GM12891 (cell line): ENCODE data around the gene TSPO2.

Experiments used
- DNase-seq: peaks from one replicate; pipeline ENCODE4 v3.0.0; 2011; ENCODE audit warnings: low spot score; ENCODE audit not compliant: insufficient read length
- FAIRE-seq: peaks from 2 replicates; lab custom pipeline; 2011; peaks lifted over from hg19 to GRCh38; lab: Jason Lieb, UNC
- PAX5 ChIP-seq: IDR thresholded peaks from 2 replicates; pipeline ENCODE4 v1.6.1; 2011; ENCODE audit warnings: low read length, moderate library complexity, mild to moderate bottlenecking; ENCODE audit not compliant: insufficient read depth, severe bottlenecking
- POLR2A ChIP-seq: IDR thresholded peaks from 2 replicates; pipeline ENCODE4 v1.6.1; 2011; ENCODE audit warnings: low read depth, low read length, control low read depth
- POLR2AphosphoS5 ChIP-seq: IDR thresholded peaks from 2 replicates; pipeline ENCODE4 v1.6.1; 2011; ENCODE audit warnings: low read depth, low read length, control low read depth
- POU2F2 ChIP-seq: IDR thresholded peaks from 2 replicates; pipeline ENCODE4 v1.6.1; 2011; ENCODE audit warnings: low read depth, mild to moderate bottlenecking, control low read depth, low read length, moderate library complexity
- SPI1 ChIP-seq: IDR thresholded peaks from 2 replicates; pipeline ENCODE4 v1.6.1; 2011; ENCODE audit warnings: low read depth, low read length, control low read depth
- TAF1 ChIP-seq: IDR thresholded peaks from 2 replicates; pipeline ENCODE4 v1.6.1; 2011; ENCODE audit warnings: low read depth, low read length, control low read depth

Gene TSPO2

DNA sequence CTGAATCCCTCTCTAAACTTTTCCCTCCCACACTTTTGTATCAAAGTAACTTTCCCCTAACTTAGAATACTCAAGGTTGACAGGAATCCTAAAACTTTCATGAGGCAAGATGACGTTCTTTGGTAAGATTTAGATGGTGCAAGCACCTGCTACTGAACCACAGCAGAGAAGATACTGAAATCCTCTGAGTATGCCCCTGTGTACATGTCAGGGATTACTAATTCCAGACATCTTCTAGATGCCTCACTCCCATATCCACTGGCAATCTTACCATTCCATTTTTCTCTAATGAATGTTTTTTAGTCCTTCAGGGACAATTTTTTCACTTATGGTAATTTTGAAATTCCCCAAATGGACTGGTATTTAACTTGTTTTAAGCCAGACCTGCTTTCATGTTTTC lies 19.8 kb downstream of the TSPO2 start:
- no peak for FAIRE-seq
- DNase-seq = no peak
- TF ChIP-seq POLR2A (no peak), SPI1 (no peak), TAF1 (no peak), PAX5 (no peak), POU2F2 (no peak), POLR2AphosphoS5 (no peak)

DNA sequence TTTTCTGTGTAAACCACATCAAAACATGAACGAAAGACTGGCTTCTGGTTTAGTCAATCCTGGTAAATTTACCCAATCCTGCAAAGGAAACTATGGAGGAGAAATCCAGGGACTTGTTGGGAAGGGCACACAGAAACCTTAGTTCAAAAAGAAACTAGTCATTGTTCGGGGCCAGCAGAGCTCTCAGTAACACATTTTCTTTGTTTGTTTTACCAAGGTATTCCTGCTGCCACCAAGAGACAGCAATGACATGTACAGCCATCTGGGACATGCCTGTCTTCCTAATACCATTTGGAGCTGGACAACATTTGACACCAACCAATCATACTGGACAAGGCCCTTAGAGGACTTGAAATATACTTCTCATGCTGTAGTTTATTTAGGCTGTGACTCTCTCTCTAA lies 21.6 kb downstream of the TSPO2 start:
- no peak for FAIRE-seq
- TF ChIP-seq POU2F2 = no peak
- no peak for TF ChIP-seq POLR2A
- no peak for TF ChIP-seq SPI1
- no peak for TF ChIP-seq TAF1
- no peak for TF ChIP-seq PAX5
- no peak for TF ChIP-seq POLR2AphosphoS5

GRCh38 chr6:41064841-41065240 lies 22.6 kb downstream of the TSPO2 start:
- DNase-seq (no peak), FAIRE-seq (no peak)
- TF ChIP-seq PAX5 (no peak), SPI1 (no peak), POLR2A (no peak), TAF1 (no peak), POU2F2 (no peak), POLR2AphosphoS5 (no peak)

More for the DNA sequence above, 21.6 kb downstream of the TSPO2 start:
- no peak for DNase-seq

GRCh38 chr6:41065550-41066026 lies 23.3 kb downstream of the TSPO2 start:
- TF ChIP-seq SPI1 = no peak
- FAIRE-seq (no peak), DNase-seq (no peak)

GRCh38 chr6:41066867-41067304 lies 24.6 kb downstream of the TSPO2 start:
- FAIRE-seq (peak; percentile 84), DNase-seq (no peak)
- TF ChIP-seq POLR2AphosphoS5 = no peak

GRCh38 chr6:41071501-41071922 lies 29.2 kb downstream of the TSPO2 start:
- FAIRE-seq (no peak), DNase-seq (no peak)
- TF ChIP-seq PAX5 (no peak), POLR2AphosphoS5 (no peak), TAF1 (peak; percentile 32; the same call in 1 of the 2 replicates), SPI1 (no peak), POU2F2 (no peak), POLR2A (peak; percentile 79)

DNA sequence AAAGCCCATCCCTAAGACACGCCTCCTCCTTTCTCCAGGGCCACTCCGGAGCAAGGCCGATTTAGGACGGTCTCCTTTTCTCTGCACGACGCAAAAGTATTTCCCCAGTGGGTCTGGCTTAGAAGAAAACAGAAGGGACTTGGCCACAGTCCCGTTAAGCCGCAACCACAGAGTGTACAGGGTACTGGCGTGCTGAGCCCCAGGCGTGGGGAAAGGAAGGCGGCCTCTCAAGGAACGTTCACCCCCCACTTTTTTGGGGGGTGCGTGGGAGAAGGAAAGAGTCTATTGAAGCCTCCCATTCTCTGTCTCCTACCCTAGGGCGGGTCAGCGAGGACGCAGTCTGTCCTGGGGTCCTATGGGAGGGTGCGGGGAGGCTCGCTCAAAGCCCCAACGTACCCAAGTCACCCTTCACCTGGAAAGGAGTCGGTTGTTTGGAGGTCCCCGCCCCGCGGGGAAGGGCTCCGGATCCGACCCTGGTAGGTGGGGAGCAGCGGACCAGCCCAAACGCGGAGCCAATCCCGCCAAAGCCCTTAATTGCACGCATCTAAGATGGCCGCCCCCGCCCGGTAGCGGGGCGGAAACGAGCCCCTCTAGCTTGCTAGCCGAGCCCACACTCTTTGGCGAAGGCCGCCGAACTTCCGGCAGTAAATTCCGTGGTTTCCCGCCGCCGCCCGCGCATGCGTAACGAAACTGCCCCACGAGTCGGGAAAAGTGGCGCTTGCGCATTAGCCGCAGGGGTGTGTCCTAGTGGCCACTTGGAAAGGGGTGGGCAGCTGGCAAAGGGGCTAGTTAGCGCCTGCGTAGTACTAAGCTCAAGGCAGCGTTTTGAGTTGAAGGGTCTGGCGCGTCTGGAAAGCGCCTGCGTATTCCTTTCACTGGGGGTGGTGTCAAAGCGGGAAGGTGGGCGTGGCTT lies 29.9 kb downstream of the TSPO2 start, which contains the start of gene OARD1:
Gene OARD1 (minus strand): TSS at position 434 of the 913 bp plus-strand sequence. CDS start 722 bp downstream, outside the sequence.
- no peak for FAIRE-seq
- peak; percentile 70 for DNase-seq
- TF ChIP-seq POLR2A = peak; percentile 37
- peak; percentile 49; the same call in 1 of the 2 replicates for TF ChIP-seq TAF1
- TF ChIP-seq POU2F2 = 0 out of 2 replicates have a peak, but pooled peaks have one; percentile 22
- peak; percentile 72; the same call in 1 of the 2 replicates for TF ChIP-seq POLR2AphosphoS5
- no peak for TF ChIP-seq SPI1
- no peak for TF ChIP-seq PAX5

DNA sequence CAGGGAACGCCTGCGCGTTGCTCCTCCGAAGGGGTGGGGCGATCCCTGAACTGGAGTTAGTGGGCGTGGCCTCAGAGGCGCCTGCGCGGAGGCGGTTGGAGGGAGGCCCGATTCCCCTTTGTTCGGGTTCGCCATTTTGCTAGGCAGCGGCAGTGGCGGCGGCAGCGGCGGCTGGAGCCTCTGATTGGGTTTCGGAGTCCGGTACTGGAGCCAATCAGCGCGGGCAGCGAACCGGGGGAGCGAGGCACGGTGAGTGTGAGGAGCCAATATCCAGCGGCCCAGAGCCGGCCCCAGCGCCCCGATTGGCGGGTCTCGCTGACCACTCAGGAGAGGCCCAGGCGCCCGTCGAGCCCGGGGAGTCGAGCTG lies 30.6 kb downstream of the TSPO2 start, which contains the start of gene NFYA:
Gene NFYA (plus strand): TSS at position 139 of the 367 bp plus-strand sequence. CDS start 6,116 bp downstream, outside the sequence.
- peak; percentile 85 for DNase-seq
- peak; percentile 100 for FAIRE-seq
- TF ChIP-seq SPI1 (no peak), PAX5 (no peak), TAF1 (peak; percentile 46; the same call in 1 of the 2 replicates)

GRCh38 chr6:41073203-41073967 lies 31.1 kb downstream of the TSPO2 start:
- peak; percentile 30 for DNase-seq
- peak; percentile 92 for FAIRE-seq
- no peak for TF ChIP-seq PAX5
- peak; percentile 91 for TF ChIP-seq POLR2A
- TF ChIP-seq POU2F2 = peak; percentile 56; the same call in 1 of the 2 replicates
- peak; percentile 92 for TF ChIP-seq TAF1
- peak; percentile 89 for TF ChIP-seq POLR2AphosphoS5
- TF ChIP-seq SPI1 = peak; percentile 29; the same call in 1 of the 2 replicates
